ENCODE data around the gene ERFE. TPM values are rescaled to one million over a fixed set of nuclear protein-coding genes. Genes with fewer than 3 reads are reported as not detected.

Gene ERFE
- total and polyA plus RNA-seq, 2 of the 4 experiments (the other 2 are of a cell fraction), result 1.3 to 3.5 TPM

GRCh38 chr2:238128061-238128440, 30.7 kb upstream of the ERFE start:
- no peak for TF ChIP-seq MAZ (IDR thresholded peaks at IDR 0.05; ENCODE audit: borderline replicate concordance, low read depth, low read length)
- TF ChIP-seq, protein P1, sequence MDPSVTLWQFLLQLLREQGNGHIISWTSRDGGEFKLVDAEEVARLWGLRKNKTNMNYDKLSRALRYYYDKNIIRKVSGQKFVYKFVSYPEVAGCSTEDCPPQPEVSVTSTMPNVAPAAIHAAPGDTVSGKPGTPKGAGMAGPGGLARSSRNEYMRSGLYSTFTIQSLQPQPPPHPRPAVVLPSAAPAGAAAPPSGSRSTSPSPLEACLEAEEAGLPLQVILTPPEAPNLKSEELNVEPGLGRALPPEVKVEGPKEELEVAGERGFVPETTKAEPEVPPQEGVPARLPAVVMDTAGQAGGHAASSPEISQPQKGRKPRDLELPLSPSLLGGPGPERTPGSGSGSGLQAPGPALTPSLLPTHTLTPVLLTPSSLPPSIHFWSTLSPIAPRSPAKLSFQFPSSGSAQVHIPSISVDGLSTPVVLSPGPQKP (IDR thresholded peaks at IDR 0.05; ENCODE audit: borderline replicate concordance, low read depth, low read length), result no peak
- TF ChIP-seq CEBPB (IDR thresholded peaks at IDR 0.05; ENCODE audit: low read depth, low read length), result no peak
- no peak for TF ChIP-seq NFE2L2 (IDR thresholded peaks at IDR 0.05; ENCODE audit: low read depth, low read length)
- TF ChIP-seq RCOR1 (IDR thresholded peaks at IDR 0.05; ENCODE audit: insufficient replicate concordance, low read length), result no peak
- no peak for TF ChIP-seq FOS (IDR thresholded peaks at IDR 0.05; ENCODE audit: low read depth, low read length)
- no peak for TF ChIP-seq MAFK (IDR thresholded peaks at IDR 0.05; ENCODE audit: low read depth, low read length)
- no peak for TF ChIP-seq MXI1 (IDR thresholded peaks at IDR 0.05; ENCODE audit: borderline replicate concordance, low read depth, low read length)
- TF ChIP-seq RFX5 (IDR thresholded peaks at IDR 0.05; ENCODE audit: low read depth, low read length), result no peak
- no peak for TF ChIP-seq SMC3 (IDR thresholded peaks at IDR 0.05; ENCODE audit: low read depth, low read length)
- TF ChIP-seq CHD1 (IDR thresholded peaks at IDR 0.05; ENCODE audit: low read depth, low read length), result no peak
- no peak for TF ChIP-seq CTCF (conservative IDR thresholded peaks at IDR 0.05; ENCODE audit: low read depth, low read length)
- TF ChIP-seq, protein P2, sequence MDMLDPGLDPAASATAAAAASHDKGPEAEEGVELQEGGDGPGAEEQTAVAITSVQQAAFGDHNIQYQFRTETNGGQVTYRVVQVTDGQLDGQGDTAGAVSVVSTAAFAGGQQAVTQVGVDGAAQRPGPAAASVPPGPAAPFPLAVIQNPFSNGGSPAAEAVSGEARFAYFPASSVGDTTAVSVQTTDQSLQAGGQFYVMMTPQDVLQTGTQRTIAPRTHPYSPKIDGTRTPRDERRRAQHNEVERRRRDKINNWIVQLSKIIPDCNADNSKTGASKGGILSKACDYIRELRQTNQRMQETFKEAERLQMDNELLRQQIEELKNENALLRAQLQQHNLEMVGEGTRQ (IDR thresholded peaks at IDR 0.05; ENCODE audit: low read depth, low read length), result no peak
- no peak for TF ChIP-seq BHLHE40 (IDR thresholded peaks at IDR 0.05; ENCODE audit: low read depth, low read length)
- no peak for TF ChIP-seq RAD21 (IDR thresholded peaks at IDR 0.05; ENCODE audit: low read length)
- no peak for TF ChIP-seq POLR2A (IDR thresholded peaks at IDR 0.05; ENCODE audit: low read depth, low read length)
- in situ Hi-C loops (cut with MboI; ENCODE audit: low sequenced_read_pairs) (no loop called here), dilution Hi-C loops (cut with HindIII; ENCODE audit: low sequenced_read_pairs, unreplicated experiment) (no loop called here), intact Hi-C loops (cut with micrococcal nuclease) (no loop called here)
- no peak overlapping the region for H3K14ac ChIP-seq (replicated peaks; ENCODE audit: low read depth, low read length)
- no peak overlapping the region for H2AK5ac ChIP-seq (ENCODE audit: low read depth, low read length)
- H4K8ac ChIP-seq (ENCODE audit: low read depth in 2 of 2, low read length in 2 of 2), result peak overlapping the region; percentile 89 to 94; a peak in 2 of 4 replicates
- no peak overlapping the region for H2AFZ ChIP-seq (replicated peaks; ENCODE audit: low read length, poor library complexity)
- no peak overlapping the region for H3K23ac ChIP-seq (ENCODE audit: low read depth, low read length)
- H3K4me1 ChIP-seq (ENCODE audit: control insufficient read depth, insufficient read depth, low read length), result peaks cover 6% of the 10 kb centered on the region
- no peak for ATAC-seq (ENCODE audit: low read depth)
- no TSS peak for BruUV-seq (replicated peaks)
- H3K4me2 ChIP-seq (ENCODE audit: low read depth, low read length), result peak overlapping the region; percentile 41; the same call in 1 of the 2 replicates
- H3K27ac ChIP-seq (ENCODE audit: insufficient read depth, low read length), result no peak overlapping the region
- H2BK15ac ChIP-seq (ENCODE audit: low read depth, low read length), result no peak overlapping the region
- peaks cover 5% of the 10 kb centered on the region; the same call in 1 of the 2 replicates for H3K9me1 ChIP-seq (ENCODE audit: insufficient read depth, low read length)
- WGBS, 2 experiments (ENCODE audit: extremely low coverage in 2 of 2, insufficient read length in 1 of 2), result 93% methylated on average over 16 of the region's 22 CpGs; no CpG with 5 or more reads in 1 of the 2 experiments
- H3K4ac ChIP-seq (ENCODE audit: low read depth, low read length), result peak overlapping the region; percentile 43; the same call in 1 of the 2 replicates
- H3K79me1 ChIP-seq (ENCODE audit: low read depth in 1 of 2, low read length in 2 of 2), result no peaks in the 10 kb centered on the region
- no peak overlapping the region for H4K5ac ChIP-seq (ENCODE audit: low read depth, low read length)
- peak overlapping the region; percentile 60 for H2AK9ac ChIP-seq (replicated peaks; ENCODE audit: low read depth, low read length, poor library complexity)
- no peak overlapping the region for H3K18ac ChIP-seq (ENCODE audit: low read depth, low read length)
- peaks cover 1% of the 10 kb centered on the region; the same call in 1 of the 2 replicates for H3K27me3 ChIP-seq (ENCODE audit: control insufficient read depth, insufficient read depth, low read length)
- POLR2A ChIA-PET (ENCODE audit: unreplicated experiment), result no interaction called here
- no peak for DNase-seq
- H3K36me3 ChIP-seq (ENCODE audit: control insufficient read depth, insufficient read depth, low read length), result no peaks in the 10 kb centered on the region
- no peaks in the 10 kb centered on the region for H4K20me1 ChIP-seq (ENCODE audit: insufficient read depth, low read length)
- H3K9ac ChIP-seq (ENCODE audit: low read depth, low read length), result no peak overlapping the region
- no peak overlapping the region for H3K56ac ChIP-seq (ENCODE audit: extremely low read depth, insufficient read depth, low read length)
- CTCF ChIA-PET, result no interaction called here
- H2BK120ac ChIP-seq (ENCODE audit: low read depth, low read length), result no peak overlapping the region
- no peaks in the 10 kb centered on the region for H3K9me3 ChIP-seq (ENCODE audit: control insufficient read depth, insufficient read depth, low read length)
- no peak overlapping the region for H2BK20ac ChIP-seq (ENCODE audit: low read depth, low read length)
- H2BK5ac ChIP-seq (ENCODE audit: low read depth, low read length, poor library complexity, severe bottlenecking), result no peak overlapping the region
- no peak overlapping the region for H4K91ac ChIP-seq (ENCODE audit: insufficient read depth, low read depth, low read length)
- H3K4me3 ChIP-seq (ENCODE audit: insufficient read depth, low read depth, low read length), result no peak overlapping the region

Data from IMR-90 (cell line).